Measurements from ENCODE around the gene CHRNA9.

Gene CHRNA9

DNA sequence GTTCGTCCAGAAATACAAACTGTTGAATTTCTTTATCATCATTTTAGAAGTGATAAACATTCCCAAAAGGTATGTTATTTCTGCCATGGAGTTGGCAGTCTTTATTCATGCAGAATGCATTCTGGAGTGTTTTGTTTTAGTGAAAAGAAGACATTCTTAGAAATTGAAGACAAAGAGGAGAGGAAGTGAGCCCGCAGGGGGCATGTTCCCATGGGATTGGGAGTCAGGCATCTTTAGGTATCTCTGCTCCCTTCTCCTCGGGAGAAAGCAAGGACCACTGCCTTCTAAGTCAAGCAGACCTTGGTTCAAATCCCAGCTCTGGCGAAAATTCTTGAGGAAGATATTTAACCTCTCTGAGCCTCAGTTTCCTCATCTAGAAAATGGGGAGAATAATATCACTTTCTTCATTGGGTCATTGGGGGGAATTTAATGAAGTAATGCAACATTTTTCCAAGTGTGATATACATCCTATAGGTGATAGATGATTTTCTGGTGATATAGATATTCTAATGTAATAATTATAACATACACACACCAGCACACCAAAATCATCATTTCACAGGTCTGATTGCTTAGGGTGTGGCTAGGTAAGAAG is 26.5 kb upstream of the CHRNA9 start:
- no peak for DNase-seq (ENCODE audit: low read depth in 1 of 2, low spot score in 1 of 2)

GRCh38 chr4:40309250-40309774 is 25.8 kb upstream of the CHRNA9 start:
- DNase-seq (ENCODE audit: low read depth in 1 of 2, low spot score in 1 of 2), result peak; percentile 71 to 89

- no peak for DNase-seq (ENCODE audit: low read depth in 1 of 2, low spot score in 1 of 2)
Observed at GRCh38 chr4:40310225-40310624, 24.9 kb upstream of the CHRNA9 start.

DNA sequence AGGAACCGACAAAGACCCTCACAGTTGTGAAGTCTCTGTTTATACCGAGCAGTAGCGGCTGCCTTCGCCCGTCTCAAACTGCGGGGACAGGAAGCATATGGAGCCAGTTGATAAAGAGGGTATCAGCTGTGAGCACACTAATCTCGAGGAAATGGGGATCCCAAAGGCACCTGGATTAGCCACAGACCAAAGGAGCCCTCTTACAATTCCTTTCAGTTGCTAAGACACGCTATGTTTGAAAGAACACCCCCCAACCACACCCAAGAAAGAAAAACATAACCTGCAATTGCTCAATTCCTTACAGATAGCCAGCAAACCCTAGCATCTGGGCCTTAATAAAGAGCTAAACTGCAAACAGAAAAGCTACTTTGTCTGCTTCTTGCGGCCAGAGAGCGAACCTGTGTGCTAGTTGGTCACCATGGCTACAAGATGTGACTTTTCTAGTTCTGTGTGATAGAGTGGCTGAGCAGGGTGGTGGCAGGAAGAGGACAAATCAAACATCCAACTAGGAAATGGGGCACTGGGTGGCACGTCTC is 23.3 kb upstream of the CHRNA9 start:
- no peak for DNase-seq (ENCODE audit: low read depth in 1 of 2, low spot score in 1 of 2)

GRCh38 chr4:40314951-40315350 is 20.2 kb upstream of the CHRNA9 start:
- no peak for DNase-seq (ENCODE audit: low read depth in 1 of 2, low spot score in 1 of 2)

- no peak for DNase-seq (ENCODE audit: low read depth in 1 of 2, low spot score in 1 of 2)
Observed at GRCh38 chr4:40316333-40316781, 18.8 kb upstream of the CHRNA9 start.

GRCh38 chr4:40316782-40317635 is 18.1 kb upstream of the CHRNA9 start:
- peak; percentile 26 to 27 for DNase-seq (ENCODE audit: low read depth in 1 of 2, low spot score in 1 of 2)

DNA sequence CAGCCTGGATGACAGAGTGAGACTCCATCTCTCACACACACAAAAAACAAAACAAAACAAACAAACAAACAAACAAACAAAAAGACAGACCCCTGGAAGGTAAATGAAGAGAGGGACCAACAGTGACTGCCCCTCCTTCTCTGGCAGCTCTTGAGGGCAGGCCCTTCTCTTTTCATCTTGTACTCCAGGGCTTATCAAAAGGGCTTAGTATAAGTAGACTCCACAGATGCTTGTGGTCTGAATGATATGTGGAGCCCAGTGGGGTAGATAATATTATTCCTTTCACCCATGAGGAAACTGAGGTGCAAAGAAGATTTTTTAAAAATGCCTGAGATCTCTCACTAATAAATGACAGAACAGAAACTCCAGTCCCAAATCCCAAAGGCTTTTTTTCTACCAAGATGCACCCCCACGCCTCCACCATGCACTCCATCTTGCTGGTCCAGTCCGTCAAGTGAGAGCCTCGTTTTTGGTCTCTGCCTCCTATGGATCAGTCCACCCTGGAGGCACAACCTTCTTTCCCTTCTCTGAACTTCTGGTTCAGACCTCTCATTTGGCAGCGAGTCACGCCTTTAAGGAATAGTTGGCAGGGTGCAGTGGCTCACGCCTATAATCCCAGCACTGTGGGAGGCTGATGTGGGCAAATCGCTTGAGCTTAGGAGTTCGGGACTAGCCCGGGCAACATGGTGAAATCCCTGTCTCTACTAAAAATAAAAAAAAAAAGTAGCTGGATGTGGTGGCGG is 17.0 kb upstream of the CHRNA9 start:
- DNase-seq (ENCODE audit: low read depth in 1 of 2, low spot score in 1 of 2), result no peak

DNA sequence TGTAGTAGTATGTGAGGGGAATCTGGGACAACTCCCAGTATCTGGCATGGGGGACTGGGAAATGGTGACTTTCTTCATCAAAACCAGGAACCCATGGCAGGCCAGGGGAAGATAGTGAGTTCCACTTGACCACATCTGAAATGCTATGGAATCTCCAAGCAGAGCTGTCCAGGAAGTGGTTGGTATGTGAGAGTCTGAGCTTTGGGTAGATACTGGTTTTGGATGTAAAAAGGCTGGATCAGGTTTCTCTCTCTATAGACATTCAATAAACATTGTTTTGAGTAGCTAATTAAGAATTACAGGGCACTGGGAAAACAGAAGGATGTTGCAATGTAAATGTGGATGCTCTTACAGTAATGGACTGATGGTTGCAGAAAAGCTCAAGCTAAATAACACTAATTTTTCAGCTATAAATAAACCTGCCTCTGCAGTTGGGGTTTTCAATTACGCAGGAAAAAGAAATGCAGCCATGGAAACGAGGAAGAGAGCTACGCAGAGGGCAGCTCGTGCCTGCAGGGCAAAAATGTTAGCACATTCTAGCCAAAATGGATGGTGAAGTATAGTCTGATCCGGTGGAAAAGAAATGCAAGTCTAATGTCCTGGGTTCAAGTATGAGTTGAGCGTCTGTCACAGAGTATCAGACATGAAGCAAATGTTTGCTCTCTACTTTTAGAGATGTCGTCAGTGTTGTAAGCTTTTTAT is 13.4 kb upstream of the CHRNA9 start:
- no peak for DNase-seq (ENCODE audit: low read depth in 1 of 2, low spot score in 1 of 2)

- DNase-seq (ENCODE audit: low read depth in 1 of 2, low spot score in 1 of 2), result no peak
Observed at GRCh38 chr4:40322811-40323210, 12.3 kb upstream of the CHRNA9 start.

- no peak for DNase-seq (ENCODE audit: low read depth in 1 of 2, low spot score in 1 of 2)
Observed at GRCh38 chr4:40323866-40324265, 11.3 kb upstream of the CHRNA9 start.

GRCh38 chr4:40325406-40326019 is 9.6 kb upstream of the CHRNA9 start:
- DNase-seq (ENCODE audit: low read depth in 1 of 2, low spot score in 1 of 2), result peak; percentile 16 to 49

DNA sequence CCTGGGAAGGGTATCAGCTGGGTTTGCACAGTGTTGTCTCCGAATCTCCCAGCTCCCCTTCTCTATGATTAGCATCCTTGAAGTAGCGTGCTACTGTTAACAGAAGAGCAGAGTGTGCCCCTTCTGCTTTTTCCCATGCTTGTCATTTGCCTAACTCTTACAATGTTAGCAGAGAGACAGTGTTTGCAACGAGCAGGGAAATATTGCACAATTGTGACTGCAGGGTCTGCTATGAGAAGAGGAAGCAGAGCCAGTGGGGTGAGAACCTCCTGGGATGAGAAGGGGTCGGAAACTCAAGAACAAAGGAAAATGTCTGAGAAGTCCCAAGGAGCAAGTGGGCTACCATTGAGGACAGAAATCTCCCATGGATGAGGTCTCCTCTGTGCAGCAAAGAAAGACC is 7.8 kb upstream of the CHRNA9 start:
- no peak for DNase-seq (ENCODE audit: low read depth in 1 of 2, low spot score in 1 of 2)

DNA sequence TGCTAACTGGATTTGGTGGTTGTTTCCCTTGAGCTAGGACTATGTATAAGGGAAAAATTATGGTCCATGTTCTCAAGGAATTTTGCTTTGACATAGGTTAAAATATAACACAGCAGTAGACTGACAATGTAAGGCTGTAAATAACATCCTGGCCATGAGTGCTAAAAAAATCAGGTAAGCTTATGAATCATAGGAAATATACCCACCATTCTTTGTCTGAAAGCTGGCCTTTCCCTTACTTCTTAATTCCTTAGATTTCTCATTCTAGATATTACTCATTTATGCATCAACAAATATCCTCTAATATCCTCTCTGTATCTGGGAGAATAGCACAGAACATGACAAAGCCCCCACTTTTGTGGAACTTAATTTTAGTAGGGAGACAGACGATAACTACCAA is 6.8 kb upstream of the CHRNA9 start:
- DNase-seq (ENCODE audit: low read depth in 1 of 2, low spot score in 1 of 2), result no peak

DNA sequence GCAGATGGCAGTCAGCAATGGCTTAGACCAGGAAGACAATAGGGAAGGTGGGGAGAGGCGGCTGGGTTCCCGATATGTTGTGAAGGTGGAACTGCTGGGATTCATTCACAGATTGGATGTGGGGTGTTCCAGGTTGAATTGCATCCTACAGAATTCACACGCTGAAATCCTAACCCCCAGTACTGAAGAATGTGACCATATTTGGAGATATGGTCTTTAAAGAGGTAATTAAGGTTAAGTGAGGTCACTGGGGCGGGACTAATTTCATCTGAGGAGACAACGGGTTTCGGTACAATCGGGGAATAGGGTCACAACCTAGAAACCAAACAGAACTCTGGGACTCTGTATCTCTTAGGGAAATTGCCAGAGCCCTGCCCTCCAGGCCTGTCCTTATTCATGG is 5.3 kb upstream of the CHRNA9 start:
- DNase-seq (ENCODE audit: low read depth in 1 of 2, low spot score in 1 of 2), result no peak

GRCh38 chr4:40330536-40330935 is 4.6 kb upstream of the CHRNA9 start:
- DNase-seq (ENCODE audit: low read depth in 1 of 2, low spot score in 1 of 2), result no peak

DNA sequence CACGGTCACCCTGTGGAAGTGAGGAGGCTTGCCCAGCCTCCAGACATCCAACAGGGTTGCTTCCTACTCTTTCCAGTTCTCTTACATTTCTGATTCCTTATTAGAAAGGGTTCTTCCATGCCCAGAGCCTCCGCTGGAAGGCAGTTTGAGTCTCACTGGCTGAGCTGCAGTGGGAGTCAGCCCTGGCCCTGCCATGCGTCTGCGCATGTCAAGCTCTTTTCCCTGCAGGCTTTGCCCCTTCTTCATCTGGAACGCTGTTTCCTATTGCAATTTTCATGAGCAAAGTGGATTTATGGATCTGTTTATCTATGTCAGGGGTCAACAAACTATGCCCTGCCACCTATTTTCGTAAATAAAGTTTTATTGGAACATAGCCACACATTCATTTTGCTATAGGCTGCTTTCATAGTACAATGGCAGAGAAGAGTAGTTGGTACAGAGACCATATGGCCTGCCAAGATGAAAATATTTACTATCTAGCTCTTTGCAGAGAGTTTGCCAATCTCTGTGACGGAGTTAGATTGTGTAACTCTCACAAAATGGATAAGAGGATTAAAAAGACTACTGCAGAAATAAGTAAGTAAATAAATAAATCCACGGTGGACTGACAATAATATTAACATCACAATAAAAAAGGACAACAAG is 3.9 kb upstream of the CHRNA9 start:
- no peak for DNase-seq (ENCODE audit: low read depth in 1 of 2, low spot score in 1 of 2)

DNA sequence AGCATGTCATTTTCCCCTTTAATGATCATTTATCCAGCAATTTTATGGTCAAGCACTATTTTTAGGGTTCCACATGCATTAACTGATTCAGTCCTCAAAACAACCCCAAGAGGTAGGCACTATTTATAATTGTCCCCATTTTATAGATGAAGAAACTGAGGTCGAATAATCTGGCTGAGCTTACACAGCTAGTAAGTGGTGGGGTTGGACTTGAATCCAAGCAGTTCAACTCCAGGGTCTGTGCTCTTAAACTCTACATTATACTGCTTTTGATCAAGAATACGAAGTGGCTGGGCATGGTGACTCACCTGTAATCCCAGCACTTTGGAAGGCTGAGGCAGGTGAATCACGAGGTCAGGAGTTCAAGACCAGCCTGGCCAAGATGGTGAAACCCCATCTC is 3.2 kb upstream of the CHRNA9 start:
- DNase-seq (ENCODE audit: low read depth in 1 of 2, low spot score in 1 of 2), result no peak

- no peak for DNase-seq (ENCODE audit: low read depth in 1 of 2, low spot score in 1 of 2)
Observed at GRCh38 chr4:40333921-40334352, 1.2 kb upstream of the CHRNA9 start.

GRCh38 chr4:40335525-40335894 is 377 bp downstream of the CHRNA9 start:
- DNase-seq (ENCODE audit: low read depth in 1 of 2, low spot score in 1 of 2), result no peak
